ENCODE results near the gene LDLRAD4.
A peak's percentile ranks its signal among the peaks of the same experiment; 100 is the strongest.

The LDLRAD4 gene

DNA sequence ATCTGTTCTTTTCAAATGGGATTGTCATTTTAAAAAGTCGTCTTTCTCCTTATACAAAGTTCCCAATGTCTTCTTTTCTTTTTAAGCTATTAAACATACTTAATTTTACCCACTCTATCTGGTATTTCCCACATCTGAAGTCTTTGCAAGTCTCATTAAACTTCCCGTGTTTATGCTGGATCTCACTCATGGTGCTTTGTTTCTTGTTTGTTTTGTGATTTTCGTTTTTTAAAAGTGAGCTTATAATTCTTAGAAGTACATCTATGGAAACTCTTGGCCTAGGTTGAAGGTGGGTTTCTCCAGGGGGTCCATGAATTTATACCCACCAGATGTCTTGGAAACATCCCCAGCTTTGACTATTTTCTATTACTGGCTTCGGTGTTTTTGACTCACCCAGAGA is 299.8 kb downstream of the LDLRAD4 start:
- DNase-seq (ENCODE audit: low read depth), result no peak

- no peak for DNase-seq (ENCODE audit: low read depth)
Observed at GRCh38 chr18:13520306-13520705, 301.7 kb downstream of the LDLRAD4 start.

- DNase-seq (ENCODE audit: low read depth), result no peak
Observed at GRCh38 chr18:13520741-13521140, 302.2 kb downstream of the LDLRAD4 start.

DNA sequence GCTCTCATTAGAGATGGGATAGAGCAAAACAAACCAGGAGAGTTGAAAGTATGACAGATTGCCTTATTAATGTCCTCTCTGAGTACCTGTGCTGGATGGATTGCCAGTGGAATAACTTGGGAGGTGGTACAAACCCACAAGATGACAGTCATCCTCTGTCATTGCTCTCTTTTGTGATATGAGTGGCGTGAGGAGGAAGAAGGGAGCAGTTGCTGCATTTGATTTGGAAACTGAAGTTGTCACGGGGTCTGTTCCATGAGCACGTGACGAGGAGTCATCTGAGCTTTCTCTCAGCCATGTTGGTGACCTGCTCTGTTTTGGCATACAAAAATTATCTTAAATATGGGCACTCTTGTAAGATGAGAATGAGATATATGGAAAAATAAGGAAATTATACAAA is 302.9 kb downstream of the LDLRAD4 start:
- no peak for DNase-seq (ENCODE audit: low read depth)

DNA sequence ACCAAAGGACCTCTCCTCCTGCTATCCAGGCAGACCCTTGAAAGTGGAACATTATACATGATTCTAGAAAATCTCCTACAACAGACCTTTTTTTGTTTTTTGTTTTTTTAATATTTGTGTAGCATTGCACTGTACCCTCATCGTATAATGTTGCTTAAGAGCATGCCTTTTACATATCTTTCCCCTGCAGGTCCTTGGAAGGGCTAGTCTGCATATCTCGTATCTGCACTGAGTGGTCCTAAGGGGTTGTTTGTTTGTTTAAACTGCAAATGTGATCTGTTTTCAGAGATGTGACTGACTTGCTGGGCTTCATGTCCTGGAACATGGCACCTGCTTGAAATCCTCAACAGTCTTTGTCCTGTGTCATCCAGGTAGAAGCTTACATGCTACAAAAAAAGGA is 303.7 kb downstream of the LDLRAD4 start:
- no peak for DNase-seq (ENCODE audit: low read depth)

DNA sequence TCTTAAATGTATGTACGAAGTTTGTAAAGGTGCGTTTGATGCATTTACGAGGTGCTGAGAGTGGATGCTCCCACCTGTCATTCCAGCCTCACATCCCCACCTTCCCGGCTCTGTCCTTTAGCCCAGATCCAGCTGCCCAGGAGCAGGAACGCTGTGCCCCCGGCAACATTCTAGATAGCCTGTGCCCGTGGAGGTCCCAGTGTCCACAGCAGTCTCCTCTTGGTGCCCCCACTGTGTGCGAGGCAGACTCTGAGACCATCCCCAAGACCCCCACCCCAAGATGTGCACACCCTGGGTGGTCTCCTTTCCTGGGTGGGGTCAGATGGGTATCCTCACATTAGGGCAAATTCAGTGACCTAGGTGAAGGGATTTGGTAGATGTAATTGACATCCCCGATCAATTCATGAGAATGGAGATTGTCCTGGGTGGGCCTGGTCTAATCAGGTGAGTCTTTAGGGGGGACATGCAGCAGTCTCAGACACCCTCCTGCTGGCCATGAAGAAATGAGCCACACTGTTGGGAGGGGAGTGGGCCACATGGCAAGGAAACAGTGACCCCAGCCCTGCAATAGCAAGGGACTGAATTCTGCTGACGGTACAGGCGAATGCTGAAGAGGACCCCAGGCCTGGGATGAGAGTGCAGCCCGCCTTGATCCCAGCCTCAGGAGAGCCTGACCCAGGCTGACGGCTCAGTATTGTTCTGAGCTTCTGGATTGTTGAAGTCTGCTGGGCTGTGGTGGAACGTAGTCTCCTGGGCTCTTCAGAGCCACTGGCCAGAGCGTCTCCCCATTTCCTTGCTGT is 304.5 kb downstream of the LDLRAD4 start:
- no peak for DNase-seq (ENCODE audit: low read depth)

- DNase-seq (ENCODE audit: low read depth), result no peak
Observed at GRCh38 chr18:13524054-13524453, 305.5 kb downstream of the LDLRAD4 start.

DNA sequence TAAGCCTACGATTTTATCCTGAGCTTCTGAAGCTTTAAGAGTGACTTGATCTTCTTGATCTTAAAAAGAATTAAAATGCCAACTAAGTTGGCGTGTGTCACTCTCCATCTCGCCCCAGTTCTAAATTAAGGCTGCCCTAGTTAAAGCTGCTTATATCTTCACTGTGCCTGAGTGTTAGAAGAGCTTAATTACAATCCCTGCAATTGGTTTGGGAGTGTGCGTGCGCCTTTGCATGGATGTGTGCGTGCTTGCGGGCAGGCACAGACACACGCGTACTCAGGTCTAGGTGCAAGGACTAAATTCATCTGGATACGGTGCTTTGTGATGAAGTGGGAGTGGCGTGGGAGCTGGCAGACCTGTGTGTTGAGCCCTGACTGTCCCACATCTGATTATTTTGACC is 306.3 kb downstream of the LDLRAD4 start:
- no peak for DNase-seq (ENCODE audit: low read depth)

GRCh38 chr18:13525381-13526029 is 306.9 kb downstream of the LDLRAD4 start:
- no peak for DNase-seq (ENCODE audit: low read depth)

DNA sequence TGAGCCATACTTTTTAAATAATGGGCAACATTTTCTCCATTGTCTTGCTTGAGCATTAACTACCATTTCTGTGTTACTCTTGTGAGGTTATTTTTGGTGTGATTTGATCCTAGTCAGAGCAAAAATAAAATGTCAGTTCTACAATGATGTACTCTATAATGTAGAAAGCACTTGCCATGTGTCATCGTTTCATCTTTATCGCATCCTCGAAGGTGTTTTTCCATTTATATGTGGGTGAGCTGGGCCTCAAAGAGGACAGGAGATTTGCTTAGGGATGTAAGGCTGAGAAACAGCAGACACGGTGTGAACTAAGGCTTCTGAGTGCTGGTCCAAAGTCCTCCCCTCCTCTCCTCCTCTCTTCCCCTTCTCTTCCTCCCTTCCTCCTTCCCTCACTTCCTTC is 308.0 kb downstream of the LDLRAD4 start:
- DNase-seq (ENCODE audit: low read depth), result no peak

DNA sequence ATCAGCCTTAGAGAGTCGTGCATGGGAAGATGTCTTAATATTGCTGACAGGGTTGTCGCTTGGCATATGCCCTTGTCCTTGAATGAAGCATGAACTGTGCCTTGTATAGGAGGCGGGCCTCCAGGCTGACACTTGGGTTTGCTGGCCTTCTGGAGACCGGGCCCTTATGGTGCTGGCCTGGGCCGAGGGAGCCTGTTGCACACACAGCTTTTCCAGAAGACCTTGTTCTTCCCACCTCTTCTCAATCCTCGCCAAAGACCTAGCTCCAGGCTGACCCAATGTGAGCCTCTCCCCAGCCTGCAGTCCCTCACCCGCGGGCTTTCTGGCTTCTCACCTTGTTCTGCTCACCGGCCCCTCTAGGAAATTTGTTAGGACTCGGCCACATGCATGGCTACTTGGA is 308.7 kb downstream of the LDLRAD4 start:
- no peak for DNase-seq (ENCODE audit: low read depth)

DNA sequence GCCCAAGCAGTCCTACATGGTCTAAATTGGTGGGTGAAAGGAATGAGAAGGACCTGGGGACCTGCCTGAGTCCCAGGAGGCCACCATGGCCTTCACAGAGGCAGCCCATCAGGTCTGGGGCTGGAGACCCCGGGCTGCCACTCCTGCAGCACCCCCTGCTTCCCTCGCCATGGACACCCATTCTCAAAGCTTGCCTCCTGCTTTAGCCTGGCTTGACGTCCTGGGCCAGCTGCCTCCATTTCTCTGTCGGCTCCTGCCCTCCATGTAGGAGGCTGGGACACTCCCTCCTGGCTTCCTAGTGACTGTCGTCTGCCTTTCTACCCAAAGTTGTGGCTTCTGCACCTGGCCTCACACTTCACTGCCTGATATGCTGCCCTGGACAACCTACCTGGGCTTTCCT is 309.2 kb downstream of the LDLRAD4 start:
- DNase-seq (ENCODE audit: low read depth), result no peak

GRCh38 chr18:13528739-13529392 is 310.3 kb downstream of the LDLRAD4 start:
- no peak for DNase-seq (ENCODE audit: low read depth)

GRCh38 chr18:13530033-13530878 is 311.7 kb downstream of the LDLRAD4 start:
- no peak for DNase-seq (ENCODE audit: low read depth)

DNA sequence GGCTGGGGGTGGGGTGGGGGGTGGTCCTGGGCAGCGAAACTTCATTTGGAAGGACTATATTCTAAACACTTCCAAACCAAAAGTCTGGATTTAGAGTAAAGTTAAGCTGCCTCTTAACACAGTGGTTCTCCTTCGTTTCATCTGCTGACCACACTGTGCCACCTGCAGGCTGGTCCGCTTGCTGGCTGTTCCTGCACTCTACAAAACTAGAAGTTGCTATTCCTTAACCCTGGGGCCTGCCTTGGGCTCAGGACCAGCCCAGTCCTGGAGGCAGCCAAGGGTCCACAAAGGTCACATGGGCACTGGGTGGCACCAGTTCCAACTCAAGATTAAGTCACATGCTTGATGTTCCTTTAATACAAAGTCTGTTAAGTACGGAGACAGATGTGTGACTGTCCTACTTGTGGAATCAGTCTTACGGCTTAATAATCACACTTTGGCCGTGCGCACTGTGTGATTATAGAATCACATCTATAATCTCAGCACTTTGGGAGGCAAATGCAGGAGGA is 312.4 kb downstream of the LDLRAD4 start:
- DNase-seq (ENCODE audit: low read depth), result peak; percentile 29

- no peak for DNase-seq (ENCODE audit: low read depth)
Observed at GRCh38 chr18:13531681-13532325, 313.2 kb downstream of the LDLRAD4 start.

DNA sequence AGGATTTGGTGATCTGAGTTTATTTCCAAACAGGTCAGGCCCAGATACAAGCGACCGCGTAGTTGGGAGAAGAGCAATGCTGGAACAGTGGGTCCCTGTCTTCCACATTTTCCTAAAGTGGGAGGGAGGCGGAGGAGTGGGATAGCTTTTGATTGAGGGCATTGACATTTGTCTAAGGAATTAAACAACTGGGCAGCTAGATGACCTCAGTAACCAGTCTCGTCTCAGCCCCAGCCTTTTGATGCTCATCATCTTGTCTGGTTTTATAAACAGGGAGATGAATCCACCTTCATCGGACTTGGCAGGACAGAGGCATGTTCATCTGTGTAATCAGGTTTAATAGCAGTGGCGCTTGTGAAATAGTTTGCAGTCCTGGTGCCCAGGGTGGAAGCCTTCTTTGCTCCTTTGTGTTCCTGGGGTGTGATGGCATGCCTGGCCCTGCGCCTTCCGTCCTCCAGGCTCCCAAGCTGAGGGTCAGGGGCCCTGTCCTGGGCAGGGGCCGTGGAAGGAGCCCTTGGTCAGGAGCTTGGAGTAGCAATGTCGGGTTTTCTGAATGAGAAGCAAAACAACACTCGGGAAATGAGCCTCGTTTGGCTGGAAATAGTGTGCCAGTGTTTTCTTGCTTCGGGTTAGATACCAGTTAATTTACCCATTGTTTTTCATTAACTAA is 314.0 kb downstream of the LDLRAD4 start:
- no peak for DNase-seq (ENCODE audit: low read depth)

DNA sequence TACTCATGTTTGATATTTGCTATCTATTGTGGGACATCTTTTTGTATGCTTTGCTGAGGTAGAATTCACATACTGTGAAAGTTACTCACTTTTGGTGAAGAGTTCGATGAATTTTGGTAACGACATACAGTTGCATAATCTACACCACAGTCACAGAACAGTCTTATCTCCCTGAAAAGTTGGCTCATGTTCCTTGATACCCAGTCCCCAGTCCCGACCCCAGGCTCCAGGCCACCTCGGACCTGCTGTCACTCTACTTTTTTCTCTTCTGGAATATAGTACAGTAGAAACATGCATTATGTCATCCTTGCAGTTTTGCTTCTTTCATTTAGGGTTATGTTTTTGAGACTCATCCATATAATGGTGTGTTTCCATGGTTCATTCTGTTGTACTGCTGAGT is 316.1 kb downstream of the LDLRAD4 start:
- no peak for DNase-seq (ENCODE audit: low read depth)

- DNase-seq (ENCODE audit: low read depth), result no peak
Observed at GRCh38 chr18:13536578-13536977, 318.0 kb downstream of the LDLRAD4 start.

- no peak for DNase-seq (ENCODE audit: low read depth)
Observed at GRCh38 chr18:13537022-13537780, 318.6 kb downstream of the LDLRAD4 start.
